Stimulated activated CD4-positive, alpha-beta T cell treated with anti-CD3 and anti-CD28 coated beads, Interleukin-12 subunit alpha, Interleukin-12 subunit beta, amount 100 ng/mL, for 4 hours (primary cell): ENCODE data around the gene NPM1.
"Not testable (repeated sequence)": the region's sequence is repeated elsewhere in the genome, so short reads cannot be mapped to it uniquely, and the experiment has no call there.

ENCODE experiments used
- DNase-seq: peaks from one replicate; pipeline ENCODE4 v3.0.0-alpha.2; 2020

The NPM1 gene

GRCh38 chr5:171413993-171414392 lies 26.3 kb downstream of the NPM1 start:
- DNase-seq = not testable (repeated sequence)

GRCh38 chr5:171415115-171415730 lies 27.6 kb downstream of the NPM1 start:
- no peak for DNase-seq

GRCh38 chr5:171416160-171417049 lies 28.8 kb downstream of the NPM1 start:
- no peak for DNase-seq

- peak; percentile 38 for DNase-seq
Observed at GRCh38 chr5:171418316-171418981, 30.8 kb downstream of the NPM1 start.

GRCh38 chr5:171418982-171419687 lies 31.5 kb downstream of the NPM1 start, which contains the start of gene FGF18:
FGF18 (plus strand) TSS chr5:171419647; CDS start chr5:171420200, 553 bp downstream.
- peak; percentile 25 for DNase-seq

- DNase-seq = peak; percentile 25
Observed at GRCh38 chr5:171419688-171420430, 32.2 kb downstream of the NPM1 start.

- no peak for DNase-seq
Observed at GRCh38 chr5:171420431-171421241, 33.0 kb downstream of the NPM1 start.

- no peak for DNase-seq
Observed at GRCh38 chr5:171421331-171422262, 33.9 kb downstream of the NPM1 start.

GRCh38 chr5:171422495-171422894 lies 34.8 kb downstream of the NPM1 start:
- no peak for DNase-seq

GRCh38 chr5:171422902-171423663 lies 35.4 kb downstream of the NPM1 start:
- DNase-seq = no peak

- no peak for DNase-seq
Observed at GRCh38 chr5:171424726-171425125, 37.1 kb downstream of the NPM1 start.

GRCh38 chr5:171425596-171426244 lies 38.1 kb downstream of the NPM1 start:
- DNase-seq = no peak

- DNase-seq = no peak
Observed at GRCh38 chr5:171426266-171426665, 38.6 kb downstream of the NPM1 start.

- no peak for DNase-seq
Observed at GRCh38 chr5:171426680-171427079, 39.0 kb downstream of the NPM1 start.

- DNase-seq = no peak
Observed at GRCh38 chr5:171427318-171428167, 39.9 kb downstream of the NPM1 start.

- no peak for DNase-seq
Observed at GRCh38 chr5:171428168-171428696, 40.6 kb downstream of the NPM1 start.

- DNase-seq = no peak
Observed at GRCh38 chr5:171428809-171429542, 41.3 kb downstream of the NPM1 start.
